ENCODE results near the gene SFXN5. TPM values are rescaled to one million over a fixed set of nuclear protein-coding genes. Genes with fewer than 3 reads are reported as not detected.

The SFXN5 gene
- total RNA-seq, 1 donor from 2014 or later = 7.6 TPM

- TF ChIP-seq CTCF (IDR thresholded peaks at IDR 0.05; ENCODE audit: insufficient read depth, low read length, poor library complexity, severe bottlenecking) = no peak
- H3K27me3 ChIP-seq (ENCODE audit: control insufficient read depth, insufficient read depth, low read length) = no peaks in the 10 kb centered on the region
- DNase-seq (ENCODE audit: low read depth) = no peak
- H3K36me3 ChIP-seq (ENCODE audit: control insufficient read depth, insufficient read depth, low read length) = no peaks in the 10 kb centered on the region
- no peak overlapping the region for H3K4me3 ChIP-seq (ENCODE audit: low read depth, low read length)
Measured at GRCh38 chr2:72994991-72995380, 76.5 kb downstream of the SFXN5 start.

- no peak for TF ChIP-seq CTCF (IDR thresholded peaks at IDR 0.05; ENCODE audit: insufficient read depth, low read length, poor library complexity, severe bottlenecking)
- Histone ChIP-seq H3K4me3 (ENCODE audit: low read depth, low read length) (no peak overlapping the region), H3K27me3 (ENCODE audit: control insufficient read depth, insufficient read depth, low read length) (no peaks in the 10 kb centered on the region), H3K36me3 (ENCODE audit: control insufficient read depth, insufficient read depth, low read length) (no peaks in the 10 kb centered on the region)
- DNase-seq (ENCODE audit: low read depth) = no peak
Measured at GRCh38 chr2:72994282-72994990, 77.1 kb downstream of the SFXN5 start.

- no peak for TF ChIP-seq CTCF (IDR thresholded peaks at IDR 0.05; ENCODE audit: insufficient read depth, low read length, poor library complexity, severe bottlenecking)
Measured at GRCh38 chr2:72993933-72994280, 77.6 kb downstream of the SFXN5 start.

GRCh38 chr2:72993147-72993932, 78.2 kb downstream of the SFXN5 start:
- H3K27me3 ChIP-seq (ENCODE audit: control insufficient read depth, insufficient read depth, low read length) = no peaks in the 10 kb centered on the region
- no peak for DNase-seq (ENCODE audit: low read depth)
- H3K4me3 ChIP-seq (ENCODE audit: low read depth, low read length) = no peak overlapping the region
- TF ChIP-seq CTCF (IDR thresholded peaks at IDR 0.05; ENCODE audit: insufficient read depth, low read length, poor library complexity, severe bottlenecking) = peak; percentile 74
- no peaks in the 10 kb centered on the region for H3K36me3 ChIP-seq (ENCODE audit: control insufficient read depth, insufficient read depth, low read length)

More at GRCh38 chr2:72993933-72994280, 77.6 kb downstream of the SFXN5 start:
- no peak overlapping the region for H3K4me3 ChIP-seq (ENCODE audit: low read depth, low read length)
- no peaks in the 10 kb centered on the region for H3K36me3 ChIP-seq (ENCODE audit: control insufficient read depth, insufficient read depth, low read length)
- DNase-seq (ENCODE audit: low read depth) = no peak
- no peaks in the 10 kb centered on the region for H3K27me3 ChIP-seq (ENCODE audit: control insufficient read depth, insufficient read depth, low read length)

GRCh38 chr2:72992734-72993102, 78.8 kb downstream of the SFXN5 start:
- H3K27me3 ChIP-seq (ENCODE audit: control insufficient read depth, insufficient read depth, low read length) = no peaks in the 10 kb centered on the region
- TF ChIP-seq CTCF (IDR thresholded peaks at IDR 0.05; ENCODE audit: insufficient read depth, low read length, poor library complexity, severe bottlenecking) = no peak
- no peaks in the 10 kb centered on the region for H3K36me3 ChIP-seq (ENCODE audit: control insufficient read depth, insufficient read depth, low read length)
- no peak overlapping the region for H3K4me3 ChIP-seq (ENCODE audit: low read depth, low read length)
- DNase-seq (ENCODE audit: low read depth) = no peak
